Measurements from ENCODE around the gene MEP1B.

DNA sequence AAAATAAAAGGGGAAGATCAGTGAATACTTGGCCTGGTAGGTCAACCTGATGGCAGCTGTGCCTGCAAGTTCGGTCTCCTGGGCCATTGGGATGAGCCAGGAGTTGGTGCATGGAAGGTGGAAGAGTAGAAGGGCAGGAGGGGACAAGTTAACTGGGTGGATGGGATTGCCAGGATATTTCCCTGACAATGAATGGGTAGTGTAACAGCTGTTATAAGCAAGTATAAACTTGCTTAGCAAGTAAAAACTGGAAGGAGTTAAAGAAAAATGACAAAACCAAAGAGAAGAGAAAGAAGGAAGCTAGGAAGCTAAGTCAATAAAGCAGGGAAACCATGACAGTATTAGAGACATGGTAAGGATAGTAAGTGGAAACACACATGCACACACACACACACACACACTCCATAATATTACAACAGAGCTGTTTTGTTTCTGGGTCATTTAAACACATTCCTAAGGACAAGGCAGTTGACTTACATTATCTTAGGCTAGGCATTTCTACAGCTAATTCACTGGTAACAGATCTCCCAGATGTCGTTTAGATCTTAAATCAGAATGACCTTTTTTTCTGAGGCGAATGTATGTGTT lies 29.7 kb downstream of the MEP1B start:
- TF ChIP-seq, protein P1, sequence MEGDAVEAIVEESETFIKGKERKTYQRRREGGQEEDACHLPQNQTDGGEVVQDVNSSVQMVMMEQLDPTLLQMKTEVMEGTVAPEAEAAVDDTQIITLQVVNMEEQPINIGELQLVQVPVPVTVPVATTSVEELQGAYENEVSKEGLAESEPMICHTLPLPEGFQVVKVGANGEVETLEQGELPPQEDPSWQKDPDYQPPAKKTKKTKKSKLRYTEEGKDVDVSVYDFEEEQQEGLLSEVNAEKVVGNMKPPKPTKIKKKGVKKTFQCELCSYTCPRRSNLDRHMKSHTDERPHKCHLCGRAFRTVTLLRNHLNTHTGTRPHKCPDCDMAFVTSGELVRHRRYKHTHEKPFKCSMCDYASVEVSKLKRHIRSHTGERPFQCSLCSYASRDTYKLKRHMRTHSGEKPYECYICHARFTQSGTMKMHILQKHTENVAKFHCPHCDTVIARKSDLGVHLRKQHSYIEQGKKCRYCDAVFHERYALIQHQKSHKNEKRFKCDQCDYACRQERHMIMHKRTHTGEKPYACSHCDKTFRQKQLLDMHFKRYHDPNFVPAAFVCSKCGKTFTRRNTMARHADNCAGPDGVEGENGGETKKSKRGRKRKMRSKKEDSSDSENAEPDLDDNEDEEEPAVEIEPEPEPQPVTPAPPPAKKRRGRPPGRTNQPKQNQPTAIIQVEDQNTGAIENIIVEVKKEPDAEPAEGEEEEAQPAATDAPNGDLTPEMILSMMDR (IDR thresholded peaks at IDR 0.05): no peak
- no peak for TF ChIP-seq POLR2A (IDR thresholded peaks at IDR 0.05)
